OCI-LY3 (cell line): ENCODE results near the gene ZBTB5.
"Not testable (repeated sequence)": the region's sequence is repeated elsewhere in the genome, so short reads cannot be mapped to it uniquely, and the experiment has no call there.

Experiments used
- H2AFZ ChIP-seq: fragments of 200-600, 300-600 bp; shearing (Covaris generic); 2 replicates; pipeline ENCODE4 v1.6.0; 2014; ENCODE audit warnings: antibody characterized with exemption, low read depth, low read length
- H3K27ac ChIP-seq: fragments of 200-600, 300-600 bp; sonication (generic); 2 replicates; pipeline ENCODE4 v1.5.1; 2014; ENCODE audit warnings: mild to moderate bottlenecking, low read length, moderate library complexity, mixed read lengths
- H3K27me3 ChIP-seq: fragments of 200-600, 300-600 bp; sonication (generic); 2 replicates; pipeline ENCODE4 v1.6.1; 2014; ENCODE audit warnings: low read depth, low read length, mixed read lengths
- H3K36me3 ChIP-seq: fragments of 200-600, 300-600 bp; sonication (generic); replicated peaks from 2 replicates; pipeline ENCODE3; 2014; ENCODE audit warnings: low read depth, low read length, mixed read lengths
- H3K4me1 ChIP-seq: fragments of 300-600, 200-600 bp; sonication (generic); 2 replicates; pipeline ENCODE4 v1.6.1; 2014; ENCODE audit warnings: low read length, mixed read lengths
- H3K4me2 ChIP-seq: fragments of 200-600, 300-600 bp; sonication (generic); 2 replicates; pipeline ENCODE4 v1.6.1; 2014; ENCODE audit warnings: low read length, mixed read lengths
- H3K4me3 ChIP-seq: fragments of 300-600, 200-600 bp; sonication (generic); 2 replicates; pipeline ENCODE4 v1.5.1; 2014; ENCODE audit warnings: antibody characterized with exemption, mild to moderate bottlenecking, low read length, moderate library complexity
- H3K79me2 ChIP-seq: fragments of 300-600, 200-600 bp; shearing (Covaris generic); 2 replicates; pipeline ENCODE4 v1.6.1; 2014; ENCODE audit warnings: mild to moderate bottlenecking, low read length, mixed read lengths
- H3K9ac ChIP-seq: fragments of 300-600, 200-600 bp; shearing (Covaris generic); 2 replicates; pipeline ENCODE4 v1.6.0; 2014; ENCODE audit warnings: mild to moderate bottlenecking, low read length, moderate library complexity
- H3K9me3 ChIP-seq: fragments of 200-600, 300-600 bp; shearing (Covaris generic); 2 replicates; pipeline ENCODE4 v1.6.1; 2014; ENCODE audit warnings: low read length, mixed read lengths; ENCODE audit not compliant: insufficient read depth
- H4K20me1 ChIP-seq: fragments of 200-600, 300-600 bp; sonication (generic); 2 replicates; pipeline ENCODE4 v1.6.1; 2016; ENCODE audit warnings: low read length, mixed read lengths; ENCODE audit not compliant: insufficient read depth
- EZH2phosphoT487 ChIP-seq: fragments of 200-600 bp; shearing (Covaris generic); IDR thresholded peaks from 2 replicates; pipeline ENCODE4 v1.6.1; 2018; ENCODE audit warnings: antibody characterized with exemption, mixed run types, low read depth
- TF ChIP-seq, protein P1 (sequence below): fragments of 200-600, 300-600 bp; sonication (generic); IDR thresholded peaks from 2 replicates; pipeline ENCODE4 v1.5.1; 2014; ENCODE audit warnings: antibody characterized with exemption, low read length, low read depth

Gene ZBTB5, protein sequence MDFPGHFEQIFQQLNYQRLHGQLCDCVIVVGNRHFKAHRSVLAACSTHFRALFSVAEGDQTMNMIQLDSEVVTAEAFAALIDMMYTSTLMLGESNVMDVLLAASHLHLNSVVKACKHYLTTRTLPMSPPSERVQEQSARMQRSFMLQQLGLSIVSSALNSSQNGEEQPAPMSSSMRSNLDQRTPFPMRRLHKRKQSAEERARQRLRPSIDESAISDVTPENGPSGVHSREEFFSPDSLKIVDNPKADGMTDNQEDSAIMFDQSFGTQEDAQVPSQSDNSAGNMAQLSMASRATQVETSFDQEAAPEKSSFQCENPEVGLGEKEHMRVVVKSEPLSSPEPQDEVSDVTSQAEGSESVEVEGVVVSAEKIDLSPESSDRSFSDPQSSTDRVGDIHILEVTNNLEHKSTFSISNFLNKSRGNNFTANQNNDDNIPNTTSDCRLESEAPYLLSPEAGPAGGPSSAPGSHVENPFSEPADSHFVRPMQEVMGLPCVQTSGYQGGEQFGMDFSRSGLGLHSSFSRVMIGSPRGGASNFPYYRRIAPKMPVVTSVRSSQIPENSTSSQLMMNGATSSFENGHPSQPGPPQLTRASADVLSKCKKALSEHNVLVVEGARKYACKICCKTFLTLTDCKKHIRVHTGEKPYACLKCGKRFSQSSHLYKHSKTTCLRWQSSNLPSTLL

DNA sequence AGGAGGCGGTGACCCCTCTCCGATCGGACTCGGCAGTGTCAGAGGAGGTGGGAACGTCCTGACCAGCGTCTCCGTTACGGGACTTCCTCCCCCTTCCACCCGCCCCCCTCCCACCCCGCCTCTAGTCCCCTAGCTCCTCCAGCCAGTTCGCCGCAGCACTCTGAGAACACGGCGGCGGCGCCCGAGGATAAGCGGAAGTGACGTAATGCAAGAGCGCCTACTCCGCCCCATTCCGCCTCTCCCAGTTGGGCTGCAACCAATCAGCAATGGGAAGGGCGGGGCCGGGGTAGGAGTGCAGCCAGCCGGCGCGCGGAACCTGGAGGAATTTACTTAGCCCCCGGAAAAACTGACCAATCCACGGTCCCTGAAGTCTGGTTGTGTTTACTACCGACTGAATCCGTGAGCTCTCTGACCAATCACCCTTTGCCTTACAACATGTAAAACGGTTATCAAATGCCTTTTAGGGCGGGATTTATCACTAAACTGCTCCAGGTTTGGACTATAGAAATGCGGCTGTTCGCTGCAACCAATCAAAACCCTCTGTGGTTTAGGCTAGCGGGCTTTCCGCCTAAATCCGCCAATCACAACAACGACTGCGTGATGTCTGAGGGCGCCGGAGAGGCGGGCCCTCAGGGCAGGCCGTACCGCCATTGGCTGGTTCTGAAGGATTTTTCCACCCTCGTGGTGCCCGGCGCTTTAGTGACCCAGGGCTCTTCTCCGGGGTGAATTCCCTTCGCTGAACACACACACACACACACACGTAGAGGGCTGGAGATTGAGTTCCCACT lies at the start of gene ZBTB5:
Gene ZBTB5 (minus strand): TSS at position 202 of the 788 bp plus-strand sequence. CDS start 22,899 bp downstream, outside the sequence.
- peak within 1 kb of the TSS; percentile 91 for H3K4me2 ChIP-seq
- H3K9ac ChIP-seq, result peak within 1 kb of the TSS; percentile 96
- H3K36me3 ChIP-seq, result peaks cover 21% of the 10 kb centered on the region
- peaks cover 45% of the 10 kb centered on the region for H3K79me2 ChIP-seq
- peak within 1 kb of the TSS; percentile 59 for H2AFZ ChIP-seq
- H3K27ac ChIP-seq, result peak within 1 kb of the TSS; percentile 84
- TF ChIP-seq EZH2phosphoT487, result no peak
- TF ChIP-seq, protein P1, sequence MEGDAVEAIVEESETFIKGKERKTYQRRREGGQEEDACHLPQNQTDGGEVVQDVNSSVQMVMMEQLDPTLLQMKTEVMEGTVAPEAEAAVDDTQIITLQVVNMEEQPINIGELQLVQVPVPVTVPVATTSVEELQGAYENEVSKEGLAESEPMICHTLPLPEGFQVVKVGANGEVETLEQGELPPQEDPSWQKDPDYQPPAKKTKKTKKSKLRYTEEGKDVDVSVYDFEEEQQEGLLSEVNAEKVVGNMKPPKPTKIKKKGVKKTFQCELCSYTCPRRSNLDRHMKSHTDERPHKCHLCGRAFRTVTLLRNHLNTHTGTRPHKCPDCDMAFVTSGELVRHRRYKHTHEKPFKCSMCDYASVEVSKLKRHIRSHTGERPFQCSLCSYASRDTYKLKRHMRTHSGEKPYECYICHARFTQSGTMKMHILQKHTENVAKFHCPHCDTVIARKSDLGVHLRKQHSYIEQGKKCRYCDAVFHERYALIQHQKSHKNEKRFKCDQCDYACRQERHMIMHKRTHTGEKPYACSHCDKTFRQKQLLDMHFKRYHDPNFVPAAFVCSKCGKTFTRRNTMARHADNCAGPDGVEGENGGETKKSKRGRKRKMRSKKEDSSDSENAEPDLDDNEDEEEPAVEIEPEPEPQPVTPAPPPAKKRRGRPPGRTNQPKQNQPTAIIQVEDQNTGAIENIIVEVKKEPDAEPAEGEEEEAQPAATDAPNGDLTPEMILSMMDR, result no peak
- H4K20me1 ChIP-seq, result peaks cover 33% of the 10 kb centered on the region
- H3K4me1 ChIP-seq, result peaks cover 19% of the 10 kb centered on the region
- H3K27me3 ChIP-seq, result no peaks in the 10 kb centered on the region
- H3K9me3 ChIP-seq, result no peaks in the 10 kb centered on the region
- H3K4me3 ChIP-seq, result peak within 1 kb of the TSS; percentile 96

DNA sequence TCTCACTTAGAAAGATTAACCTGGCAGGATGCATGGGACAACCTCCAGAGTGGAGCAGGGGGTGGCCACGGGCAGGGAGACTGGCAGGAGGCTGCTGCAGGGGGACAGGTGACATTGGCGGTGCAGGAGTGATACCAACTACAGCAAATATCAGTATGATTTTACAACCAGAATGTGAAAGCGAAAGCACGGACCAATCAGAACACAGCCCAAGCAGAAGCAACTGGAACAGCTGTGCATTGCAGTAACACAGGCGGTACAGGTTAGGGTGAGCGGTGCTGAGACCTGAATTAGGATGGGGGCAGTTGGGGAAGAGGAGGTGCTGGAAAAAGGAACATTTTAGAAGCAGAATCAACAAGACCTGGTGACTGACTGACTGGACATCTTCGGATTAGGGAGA lies 49.7 kb upstream of the ZBTB5 start:
- no peak overlapping the region for H3K27ac ChIP-seq
- H3K36me3 ChIP-seq, result no peaks in the 10 kb centered on the region
- H3K4me2 ChIP-seq, result no peak overlapping the region
- no peak for TF ChIP-seq EZH2phosphoT487
- TF ChIP-seq, protein P1, result no peak
- H3K9me3 ChIP-seq, result no peaks in the 10 kb centered on the region
- H4K20me1 ChIP-seq, result no peaks in the 10 kb centered on the region
- H2AFZ ChIP-seq, result no peak overlapping the region
- H3K27me3 ChIP-seq, result no peaks in the 10 kb centered on the region
- no peak overlapping the region for H3K9ac ChIP-seq
- no peaks in the 10 kb centered on the region for H3K4me1 ChIP-seq
- H3K79me2 ChIP-seq, result no peaks in the 10 kb centered on the region
- H3K4me3 ChIP-seq, result no peak overlapping the region

DNA sequence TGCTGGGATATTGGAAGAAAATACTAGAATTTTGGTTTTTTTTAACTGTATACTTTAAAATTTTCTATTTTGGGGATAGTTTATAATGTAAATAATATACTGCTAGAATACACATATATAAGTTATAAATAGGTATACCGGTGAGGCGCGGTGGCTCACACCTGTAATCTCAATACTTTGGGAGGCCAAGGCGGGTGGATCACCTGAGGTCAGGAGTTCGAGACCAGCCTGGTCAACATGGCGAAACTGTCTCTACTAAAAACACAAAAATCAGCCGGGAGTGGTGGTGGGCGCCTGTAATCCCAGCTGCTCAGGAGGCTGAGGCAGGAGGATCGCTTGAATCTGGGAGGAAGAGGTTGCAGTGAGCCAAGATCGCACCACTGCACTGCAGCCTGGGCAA lies 49.2 kb upstream of the ZBTB5 start:
- H3K36me3 ChIP-seq, H4K20me1 ChIP-seq, H3K27ac ChIP-seq, H3K79me2 ChIP-seq, H3K9me3 ChIP-seq, H3K4me1 ChIP-seq, H2AFZ ChIP-seq, H3K4me3 ChIP-seq, H3K9ac ChIP-seq, H3K4me2 ChIP-seq, H3K27me3 ChIP-seq: not testable (repeated sequence)

DNA sequence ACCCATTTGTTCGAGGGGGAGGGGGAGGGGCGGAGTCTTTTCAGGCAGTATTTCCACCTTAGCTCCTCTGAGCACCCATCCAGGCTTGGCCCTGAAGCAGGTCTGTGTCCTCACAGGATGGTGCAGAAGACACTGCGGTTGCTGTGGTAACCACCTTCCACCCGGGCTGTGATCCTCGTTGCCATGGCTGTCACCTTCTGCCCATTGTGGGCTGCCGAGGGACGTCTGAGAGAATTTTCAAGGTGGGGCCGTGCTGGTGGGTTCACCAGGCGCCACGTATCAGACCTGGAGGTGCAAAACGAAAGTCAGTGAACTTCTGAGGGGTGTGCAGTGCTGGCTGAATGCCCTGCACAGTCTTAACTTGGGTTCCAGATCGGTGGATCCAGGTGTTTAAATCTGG lies 47.2 kb upstream of the ZBTB5 start:
- Histone ChIP-seq H3K27me3 (no peaks in the 10 kb centered on the region), H3K9ac (no peak overlapping the region), H3K4me2 (no peak overlapping the region), H3K9me3 (no peaks in the 10 kb centered on the region), H4K20me1 (no peaks in the 10 kb centered on the region), H3K36me3 (peaks cover 11% of the 10 kb centered on the region), H2AFZ (no peak overlapping the region), H3K27ac (no peak overlapping the region), H3K4me1 (no peaks in the 10 kb centered on the region), H3K79me2 (no peaks in the 10 kb centered on the region), H3K4me3 (no peak overlapping the region)
- TF ChIP-seq, protein P1, result no peak
- no peak for TF ChIP-seq EZH2phosphoT487
